Activated CD8-positive, alpha-beta T cell treated with anti-CD3 and anti-CD28 coated beads for 36 hours (primary cell): Measurements from ENCODE around the gene NRF1. TPM values are rescaled to one million over a fixed set of nuclear protein-coding genes. Genes with fewer than 3 reads are reported as not detected.
"Not testable (repeated sequence)": the region's sequence is repeated elsewhere in the genome, so short reads cannot be mapped to it uniquely, and the experiment has no call there.

Experiments
- ATAC-seq: fragments of 200-7000 bp; cut with Tn5 transposase; one replicate; pipeline ENCODE4 v1.10.0; 2021; ENCODE audit warnings: mild to moderate bottlenecking, moderate library complexity
- CTCF ChIA-PET: fragments of 350-600 bp; sonication (Branson Sonifier 250); formaldehyde crosslinking; loops from one replicate; lab custom pipeline; 2021; ENCODE audit warnings: antibody characterized with exemption; lab: Charles Lee
- POLR2A ChIA-PET: fragments of 350-600 bp; sonication (Branson Sonifier 250); formaldehyde crosslinking; loops from one replicate; lab custom pipeline; 2021; ENCODE audit warnings: antibody characterized with exemption; lab: Charles Lee
- DNase-seq: peaks from one replicate; pipeline ENCODE4 v3.0.0-alpha.2; 2020
- H3K27ac Mint-ChIP-seq: one replicate; pipeline ENCODE4 v1.8.0; 2021; ENCODE audit warnings: mild to moderate bottlenecking, mixed read lengths
- H3K27me3 Mint-ChIP-seq: one replicate; pipeline ENCODE4 v1.8.0; 2021; ENCODE audit warnings: mixed read lengths
- H3K36me3 Mint-ChIP-seq: one replicate; pipeline ENCODE4 v1.8.0; 2021; ENCODE audit warnings: low read depth, mixed read lengths
- H3K4me1 Mint-ChIP-seq: one replicate; pipeline ENCODE4 v1.8.0; 2021; ENCODE audit warnings: low read depth, mixed read lengths
- H3K4me3 Mint-ChIP-seq: one replicate; pipeline ENCODE4 v1.8.0; 2021; ENCODE audit warnings: mild to moderate bottlenecking, moderate library complexity, mixed read lengths
- H3K9me3 Mint-ChIP-seq: one replicate; pipeline ENCODE4 v1.8.0; 2021; ENCODE audit warnings: mixed read lengths
- CTCF ChIP-seq: fragments of 200-600 bp; IDR thresholded peaks from one replicate; pipeline ENCODE4 v1.8.0; 2022; ENCODE audit warnings: antibody characterized with exemption, mild to moderate bottlenecking
- intact Hi-C: fragments of 100-400 bp; cut with micrococcal nuclease; formaldehyde crosslinking; loops from one replicate; pipeline ENCODE4 v1.10.0; 2022
- total RNA-seq, 2 experiments: library from RNA; stranded (reverse); gene quantifications; one replicate each; pipeline ENCODE4 v1.2.3, GENCODE V29; 2021

The NRF1 gene
- total RNA-seq, 2 experiments from 2014 or later: 23.3 to 23.9 TPM

- no peak for ATAC-seq
- CTCF ChIA-PET: interaction anchor here (2.2 kb wide), 1 partner anchor 162 kb away, joined by 7 read pairs; no protein-coding TSS in a partner anchor
- peaks cover 3% of the 10 kb centered on the region for H3K36me3 Mint-ChIP-seq
- peaks cover 4% of the 10 kb centered on the region for H3K4me1 Mint-ChIP-seq
- H3K9me3 Mint-ChIP-seq: no peaks in the 10 kb centered on the region
- DNase-seq: no peak
- POLR2A ChIA-PET: no interaction called here
- no peak for TF ChIP-seq CTCF
- intact Hi-C loops: no loop called here
- no peaks in the 10 kb centered on the region for H3K27me3 Mint-ChIP-seq
- no peak overlapping the region for H3K27ac Mint-ChIP-seq
- no peak overlapping the region for H3K4me3 Mint-ChIP-seq
Measured at GRCh38 chr7:129667551-129667950, 56.0 kb downstream of the NRF1 start.

- no peak for ATAC-seq
- POLR2A ChIA-PET: no interaction called here
Measured at GRCh38 chr7:129669901-129670300, 58.4 kb downstream of the NRF1 start.

GRCh38 chr7:129670656-129671055 is 59.1 kb downstream of the NRF1 start:
- no peaks in the 10 kb centered on the region for H3K4me1 Mint-ChIP-seq
- H3K9me3 Mint-ChIP-seq: no peaks in the 10 kb centered on the region
- TF ChIP-seq CTCF: no peak
- H3K27ac Mint-ChIP-seq: no peak overlapping the region
- DNase-seq (no peak), ATAC-seq (no peak)
- CTCF ChIA-PET: no interaction called here
- no peak overlapping the region for H3K4me3 Mint-ChIP-seq
- POLR2A ChIA-PET: no interaction called here
- no peaks in the 10 kb centered on the region for H3K27me3 Mint-ChIP-seq
- H3K36me3 Mint-ChIP-seq: peaks cover 14% of the 10 kb centered on the region
- intact Hi-C loops: no loop called here

More at GRCh38 chr7:129669901-129670300, 58.4 kb downstream of the NRF1 start:
- intact Hi-C loops: no loop called here
- no peaks in the 10 kb centered on the region for H3K9me3 Mint-ChIP-seq
- H3K27me3 Mint-ChIP-seq: no peaks in the 10 kb centered on the region
- peaks cover 6% of the 10 kb centered on the region for H3K36me3 Mint-ChIP-seq
- H3K4me1 Mint-ChIP-seq: peaks cover 2% of the 10 kb centered on the region
- H3K4me3 Mint-ChIP-seq: no peak overlapping the region
- no peak for TF ChIP-seq CTCF
- CTCF ChIA-PET: no interaction called here
- no peak overlapping the region for H3K27ac Mint-ChIP-seq
- DNase-seq: no peak

GRCh38 chr7:129671266-129671665 is 59.7 kb downstream of the NRF1 start:
- no peak overlapping the region for H3K4me3 Mint-ChIP-seq

GRCh38 chr7:129674475-129674874 is 63.0 kb downstream of the NRF1 start:
- H3K27ac Mint-ChIP-seq, POLR2A ChIA-PET, H3K4me1 Mint-ChIP-seq, H3K27me3 Mint-ChIP-seq, intact Hi-C loops, H3K9me3 Mint-ChIP-seq, DNase-seq, ATAC-seq, H3K4me3 Mint-ChIP-seq: not testable (repeated sequence)
- CTCF ChIA-PET: interaction anchor here (1.0 kb wide), 1 partner anchor 9 kb away, joined by 3 read pairs; no protein-coding TSS in a partner anchor
- peaks cover 31% of the 10 kb centered on the region for H3K36me3 Mint-ChIP-seq

More at GRCh38 chr7:129671266-129671665, 59.7 kb downstream of the NRF1 start:
- no peak for TF ChIP-seq CTCF
- intact Hi-C loops: no loop called here
- Mint-ChIP-seq H3K4me1 (no peaks in the 10 kb centered on the region), H3K27ac (no peak overlapping the region), H3K9me3 (no peaks in the 10 kb centered on the region), H3K36me3 (peaks cover 20% of the 10 kb centered on the region), H3K27me3 (no peaks in the 10 kb centered on the region)
- DNase-seq (no peak), ATAC-seq (no peak)
- CTCF ChIA-PET: no interaction called here
- POLR2A ChIA-PET: no interaction called here
